LHCN-M2 (cell line): Measurements from ENCODE around the gene CMIP. TPM values are rescaled to one million over a fixed set of nuclear protein-coding genes. Genes with fewer than 3 reads are reported as not detected.

ENCODE experiments used
- DNase-seq: peaks from one replicate; pipeline ENCODE4 v3.0.0-alpha.2; 2012; ENCODE audit warnings: low read depth
- total RNA-seq: library from RNA; depleted of rRNA; stranded (reverse); fragments of >200 nt; gene quantifications from 2 replicates; pipeline ENCODE4 v1.2.3, GENCODE V29; 2014

Gene CMIP
- total RNA-seq, 1 experiment from 2014 or later, result 6.0 TPM

GRCh38 chr16:81477697-81478693, 33.4 kb downstream of the CMIP start:
- DNase-seq, result no peak

- DNase-seq, result no peak
These were observed 34.4 kb downstream of the CMIP start for GRCh38 chr16:81478876-81479511.

GRCh38 chr16:81480606-81481206, 36.1 kb downstream of the CMIP start:
- no peak for DNase-seq

GRCh38 chr16:81481207-81481821, 36.7 kb downstream of the CMIP start:
- peak; percentile 65 for DNase-seq

- no peak for DNase-seq
These were observed 37.9 kb downstream of the CMIP start for GRCh38 chr16:81482329-81483063.

- peak; percentile 9 for DNase-seq
These were observed 38.7 kb downstream of the CMIP start for GRCh38 chr16:81483064-81483969.

- no peak for DNase-seq
These were observed 39.5 kb downstream of the CMIP start for GRCh38 chr16:81483970-81484595.

GRCh38 chr16:81484908-81485624, 40.5 kb downstream of the CMIP start:
- no peak for DNase-seq

GRCh38 chr16:81485824-81486539, 41.4 kb downstream of the CMIP start:
- DNase-seq, result no peak

GRCh38 chr16:81486540-81487061, 42.0 kb downstream of the CMIP start:
- no peak for DNase-seq

GRCh38 chr16:81487301-81487720, 42.7 kb downstream of the CMIP start:
- DNase-seq, result no peak

- DNase-seq, result no peak
These were observed 44.2 kb downstream of the CMIP start for GRCh38 chr16:81488687-81489411.

- DNase-seq, result no peak
These were observed 45.1 kb downstream of the CMIP start for GRCh38 chr16:81489547-81490267.

GRCh38 chr16:81491541-81492188, 47.1 kb downstream of the CMIP start:
- DNase-seq, result no peak

GRCh38 chr16:81492311-81492761, 47.7 kb downstream of the CMIP start:
- no peak for DNase-seq
